Thyroid gland (tissue), 4 donors: ENCODE measurements around the gene RHEX. TPM values are rescaled to one million over a fixed set of nuclear protein-coding genes. Genes with fewer than 3 reads are reported as not detected.
A peak's percentile ranks its signal among the peaks of the same experiment; 100 is the strongest.

Source experiments
- DNase-seq, 2 donors: peaks; one replicate each; pipeline ENCODE4 v3.0.0-alpha.2; 2019
- H3K27ac ChIP-seq, 3 donors: fragments of 200-600 bp; sonication (generic); 1 replicate in 2 of 3; 2 replicates in 1 of 3; pipeline ENCODE4 v1.5.1; 2016 to 2019; ENCODE audit warnings: mild to moderate bottlenecking in 1 of 3, moderate library complexity in 1 of 3
- H3K27me3 ChIP-seq: fragments of 200-600 bp; sonication (generic); one replicate; pipeline ENCODE4 v1.5.1; 2019
- H3K36me3 ChIP-seq, 2 donors: fragments of 200-600 bp; sonication (generic); one replicate each; pipeline ENCODE4 v1.5.1; 2016 to 2019
- H3K4me1 ChIP-seq, 2 donors: fragments of 200-600 bp; sonication (generic); one replicate each; pipeline ENCODE4 v1.5.1; 2017 to 2019
- H3K4me3 ChIP-seq, 3 donors: fragments of 200-600 bp; sonication (generic); replicated peaks in 1 of 3; 1 replicate in 2 of 3; 2 replicates in 1 of 3; pipeline ENCODE4 v1.5.1; 2016; ENCODE audit warnings: mild to moderate bottlenecking in 1 of 3
- H3K9me3 ChIP-seq: fragments of 200-600 bp; sonication (generic); one replicate; pipeline ENCODE4 v1.5.1; 2017
- CTCF ChIP-seq, 6 experiments: fragments of 200-600 bp in 3 of 6; fragments of 450-650 bp in 3 of 6; sonication (generic) in 3 of 6; IDR thresholded peaks; one replicate each; pipeline ENCODE4 v1.5.1; 2016 to 2019; ENCODE audit warnings: antibody characterized with exemption in 6 of 6, mild to moderate bottlenecking in 2 of 6, inconsistent platforms in 1 of 6, moderate library complexity in 1 of 6
- POLR2A ChIP-seq, 2 donors: fragments of 450-650 bp; IDR thresholded peaks; one replicate each; pipeline ENCODE4 v1.6.1; 2017; ENCODE audit warnings: antibody characterized with exemption in 2 of 2, mild to moderate bottlenecking in 2 of 2, moderate library complexity in 1 of 2
- WGBS, 2 donors: methylation state at CpG; one replicate each; pipeline ENCODE4 v1.1.5; 2017; 5-methylcytosine and 5-hydroxymethylcytosine counted together
- intact Hi-C: fragments of 100-400 bp; cut with DNase I; formaldehyde crosslinking; loops from one replicate; pipeline ENCODE4 v1.15.1; 2023
- total RNA-seq, 4 donors: library from RNA; depleted of rRNA; stranded (reverse); fragments of >200 nt; gene quantifications; one replicate each; pipeline ENCODE4 v1.2.3, GENCODE V29; 2016

RHEX gene
- total RNA-seq, 4 donors from 2014 or later = 1.2 to 1.7 (median 1.6) TPM

DNA sequence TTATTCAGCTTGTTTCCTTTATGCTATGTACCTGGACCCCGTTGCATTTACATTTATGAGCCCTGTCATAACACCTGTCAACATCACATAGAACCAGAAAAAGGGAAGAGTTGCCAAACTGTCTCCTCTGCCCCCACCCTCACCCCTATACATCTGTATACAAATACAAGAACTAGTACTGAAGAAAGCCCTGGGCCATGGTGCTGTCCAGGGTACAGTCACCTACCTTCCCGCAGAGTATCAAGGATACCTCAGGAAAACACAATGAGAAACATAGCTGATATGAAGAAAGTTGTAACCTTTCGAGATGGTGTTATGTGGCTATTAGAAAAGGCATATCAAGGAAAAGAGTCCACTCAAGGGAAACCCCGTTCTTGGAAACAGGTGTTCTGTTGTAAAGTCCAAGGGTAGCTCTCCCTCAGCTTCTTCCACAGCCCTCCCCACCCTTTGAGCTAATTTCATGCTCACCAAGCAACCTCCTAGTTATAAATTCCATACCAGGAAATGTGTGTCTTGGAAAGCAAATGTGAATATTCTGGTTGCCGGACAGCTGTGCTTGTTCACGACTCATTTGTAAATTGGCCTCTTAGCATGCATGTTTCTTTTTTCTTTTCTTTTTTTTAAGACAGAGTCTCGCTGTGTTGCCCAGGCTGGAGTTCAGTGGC lies 80.9 kb downstream of the RHEX start:
- TF ChIP-seq POLR2A (IDR thresholded peaks at IDR 0.05) = no peak
- TF ChIP-seq CTCF (IDR thresholded peaks at IDR 0.05) = no peak
- no peak overlapping the region for H3K27ac ChIP-seq
- H3K4me1 ChIP-seq = peaks cover 0 to 14% of the 10 kb centered on the region in 2 donors
- H3K27me3 ChIP-seq = no peaks in the 10 kb centered on the region
- 89 to 95% methylated on average over 7 of the region's 7 CpGs for WGBS, 2 donors
- H3K4me3 ChIP-seq = no peak overlapping the region
- H3K9me3 ChIP-seq = no peaks in the 10 kb centered on the region
- no peaks in the 10 kb centered on the region for H3K36me3 ChIP-seq
- intact Hi-C loops = no loop called here
- no peak for DNase-seq

GRCh38 chr1:206135248-206135647 lies 82.3 kb downstream of the RHEX start:
- H3K27me3 ChIP-seq = no peaks in the 10 kb centered on the region
- H3K36me3 ChIP-seq = no peaks in the 10 kb centered on the region
- H3K9me3 ChIP-seq = no peaks in the 10 kb centered on the region
- no peak overlapping the region for H3K4me3 ChIP-seq
- intact Hi-C loops = no loop called here
- DNase-seq = no peak
- TF ChIP-seq POLR2A (IDR thresholded peaks at IDR 0.05) (no peak), CTCF (IDR thresholded peaks at IDR 0.05) (no peak)
- 51 to 73% methylated on average over 2 of the region's 2 CpGs for WGBS, 2 donors
- peaks cover 0 to 14% of the 10 kb centered on the region in 2 donors for H3K4me1 ChIP-seq
- H3K27ac ChIP-seq = no peak overlapping the region

DNA sequence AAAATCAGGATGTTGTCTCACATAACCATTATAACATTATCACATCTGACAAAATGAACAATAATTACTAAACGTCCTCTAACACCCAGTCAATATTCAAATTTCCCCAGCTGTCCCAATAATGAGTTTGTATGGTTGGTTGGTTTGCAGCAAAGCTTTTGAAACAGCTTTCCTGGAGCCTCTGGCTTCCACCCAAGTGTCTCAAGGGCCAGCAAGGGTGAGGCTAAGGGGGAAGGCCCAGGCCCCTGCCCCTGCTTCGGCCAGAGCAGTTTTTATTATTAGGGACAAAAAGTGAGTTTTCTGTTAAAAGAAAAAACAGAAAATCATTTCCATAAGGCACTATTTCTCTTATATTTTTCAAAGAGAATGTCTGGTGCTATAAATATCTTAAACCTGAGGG lies 83.3 kb downstream of the RHEX start:
- Histone ChIP-seq H3K9me3 (no peaks in the 10 kb centered on the region), H3K4me3 (no peak overlapping the region), H3K36me3 (no peaks in the 10 kb centered on the region), H3K27me3 (no peaks in the 10 kb centered on the region), H3K4me1 (peaks cover 0 to 14% of the 10 kb centered on the region in 2 donors), H3K27ac (no peak overlapping the region)
- peak; percentile 83 to 84 for DNase-seq
- 19 to 25% methylated on average over 2 of the region's 2 CpGs for WGBS, 2 donors
- TF ChIP-seq POLR2A (IDR thresholded peaks at IDR 0.05) (no peak), CTCF (IDR thresholded peaks at IDR 0.05) (no peak)
- intact Hi-C loops = no loop called here

- Histone ChIP-seq H3K27ac (no peak overlapping the region), H3K27me3 (no peaks in the 10 kb centered on the region), H3K4me3 (no peak overlapping the region), H3K36me3 (no peaks in the 10 kb centered on the region), H3K9me3 (no peaks in the 10 kb centered on the region), H3K4me1 (peaks cover 0 to under 1% of the 10 kb centered on the region in 2 donors)
- DNase-seq = peak in 1 of 2 donors; percentile 9
- WGBS, 2 donors = 58 to 69% methylated on average over 3 of the region's 3 CpGs
- TF ChIP-seq POLR2A (IDR thresholded peaks at IDR 0.05) (no peak), CTCF (IDR thresholded peaks at IDR 0.05) (no peak)
- intact Hi-C loops = no loop called here
Observed at GRCh38 chr1:206142011-206142410, 89.0 kb downstream of the RHEX start.

- no peak for DNase-seq
- TF ChIP-seq POLR2A (IDR thresholded peaks at IDR 0.05) (no peak), CTCF (IDR thresholded peaks at IDR 0.05) (no peak)
- no peak overlapping the region for H3K4me3 ChIP-seq
- H3K36me3 ChIP-seq = no peaks in the 10 kb centered on the region
- intact Hi-C loops = no loop called here
- no peaks in the 10 kb centered on the region for H3K27me3 ChIP-seq
- no peak overlapping the region for H3K27ac ChIP-seq
- H3K4me1 ChIP-seq = no peaks in the 10 kb centered on the region
- WGBS, 2 donors = 81 to 85% methylated on average over 2 of the region's 2 CpGs
- H3K9me3 ChIP-seq = no peaks in the 10 kb centered on the region
Observed at GRCh38 chr1:206142770-206143169, 89.8 kb downstream of the RHEX start.
